ENCODE data around the gene PEX7. TPM values are rescaled to one million over a fixed set of nuclear protein-coding genes. Genes with fewer than 3 reads are reported as not detected.

The PEX7 gene
- polyA plus RNA-seq, 1 experiment, result 8.9 TPM

- no peak for TF ChIP-seq CTCF (IDR thresholded peaks at IDR 0.05; ENCODE audit: low read depth, low read length)
- no peak for DNase-seq (ENCODE audit: low read depth, low spot score)
- ChIA-PET POLR2A (no interaction called here), CTCF (no interaction called here)
- H3K4me3 ChIP-seq (ENCODE audit: low read depth, low read length), result no peak overlapping the region
- H3K9me3 ChIP-seq (ENCODE audit: control insufficient read depth, insufficient read depth, low read length), result no peaks in the 10 kb centered on the region
- no peak overlapping the region for H3K27ac ChIP-seq (ENCODE audit: low read depth, low read length)
- H3K27me3 ChIP-seq (ENCODE audit: control insufficient read depth, insufficient read depth, low read length), result peaks cover 4% of the 10 kb centered on the region
These were observed 92.6 kb downstream of the PEX7 start for GRCh38 chr6:136914947-136915346.

GRCh38 chr6:136918706-136919105 lies 96.3 kb downstream of the PEX7 start:
- CTCF ChIA-PET, result interaction anchor here (1.8 kb wide), 1 partner anchor 73 kb away, joined by 5 read pairs; no protein-coding TSS in a partner anchor

GRCh38 chr6:136920216-136920615 lies 97.8 kb downstream of the PEX7 start:
- no peak for TF ChIP-seq CTCF (IDR thresholded peaks at IDR 0.05; ENCODE audit: low read depth, low read length)
- POLR2A ChIA-PET, result no interaction called here
- CTCF ChIA-PET, result interaction anchor here (1.8 kb wide), 1 partner anchor 75 kb away, joined by 5 read pairs; no protein-coding TSS in a partner anchor
- Histone ChIP-seq H3K27ac (ENCODE audit: low read depth, low read length) (no peak overlapping the region), H3K4me3 (ENCODE audit: low read depth, low read length) (no peak overlapping the region), H3K9me3 (ENCODE audit: control insufficient read depth, insufficient read depth, low read length) (peaks cover 13% of the 10 kb centered on the region; the same call in 1 of the 2 replicates), H3K27me3 (ENCODE audit: control insufficient read depth, insufficient read depth, low read length) (peaks cover 45% of the 10 kb centered on the region)
- no peak for DNase-seq (ENCODE audit: low read depth, low spot score)

More at GRCh38 chr6:136918706-136919105, 96.3 kb downstream of the PEX7 start:
- TF ChIP-seq CTCF (IDR thresholded peaks at IDR 0.05; ENCODE audit: low read depth, low read length), result no peak
- Histone ChIP-seq H3K4me3 (ENCODE audit: low read depth, low read length) (no peak overlapping the region), H3K27me3 (ENCODE audit: control insufficient read depth, insufficient read depth, low read length) (peaks cover 38% of the 10 kb centered on the region), H3K9me3 (ENCODE audit: control insufficient read depth, insufficient read depth, low read length) (peaks cover 7% of the 10 kb centered on the region; the same call in 1 of the 2 replicates), H3K27ac (ENCODE audit: low read depth, low read length) (no peak overlapping the region)
- POLR2A ChIA-PET, result no interaction called here
- no peak for DNase-seq (ENCODE audit: low read depth, low spot score)

- TF ChIP-seq CTCF (IDR thresholded peaks at IDR 0.05; ENCODE audit: low read depth, low read length), result no peak
- H3K9me3 ChIP-seq (ENCODE audit: control insufficient read depth, insufficient read depth, low read length), result peaks cover 13% of the 10 kb centered on the region; the same call in 1 of the 2 replicates
- H3K27ac ChIP-seq (ENCODE audit: low read depth, low read length), result no peak overlapping the region
- H3K27me3 ChIP-seq (ENCODE audit: control insufficient read depth, insufficient read depth, low read length), result peaks cover 48% of the 10 kb centered on the region
- ChIA-PET POLR2A (no interaction called here), CTCF (interaction anchor here (1.4 to 1.7 kb wide), 2 partner anchors 98 to 276 kb away, joined by 4 to 5 read pairs; no protein-coding TSS in a partner anchor)
- peak overlapping the region; percentile 54 for H3K4me3 ChIP-seq (ENCODE audit: low read depth, low read length)
- no peak for DNase-seq (ENCODE audit: low read depth, low spot score)
These were observed 98.4 kb downstream of the PEX7 start for GRCh38 chr6:136920671-136921380.

GRCh38 chr6:136921381-136921935 lies 99.1 kb downstream of the PEX7 start:
- TF ChIP-seq CTCF (IDR thresholded peaks at IDR 0.05; ENCODE audit: low read depth, low read length), result no peak
- ChIA-PET POLR2A (no interaction called here), CTCF (interaction anchor here (0.7 to 1.7 kb wide), 4 partner anchors 15 to 277 kb away, joined by 3 to 5 read pairs (median 4); no protein-coding TSS in a partner anchor)
- H3K9me3 ChIP-seq (ENCODE audit: control insufficient read depth, insufficient read depth, low read length), result peaks cover 13% of the 10 kb centered on the region; the same call in 1 of the 2 replicates
- H3K27me3 ChIP-seq (ENCODE audit: control insufficient read depth, insufficient read depth, low read length), result peaks cover 48% of the 10 kb centered on the region
- no peak overlapping the region for H3K27ac ChIP-seq (ENCODE audit: low read depth, low read length)
- H3K4me3 ChIP-seq (ENCODE audit: low read depth, low read length), result peak overlapping the region; percentile 54
- DNase-seq (ENCODE audit: low read depth, low spot score), result no peak
